Inferior parietal cortex (tissue), 1 donor: ENCODE measurements around the gene MMP15.
"Not testable (repeated sequence)": the region's sequence is repeated elsewhere in the genome, so short reads cannot be mapped to it uniquely, and the experiment has no call there.

Experiments
- DNase-seq: peaks from one replicate; pipeline ENCODE4 v3.0.0-alpha.2; 2016; ENCODE audit errors: extremely low spot score

The MMP15 gene

GRCh38 chr16:57996406-57997175 is 29.0 kb upstream of the MMP15 start:
- DNase-seq = no peak

- DNase-seq = no peak
These were observed 28.4 kb upstream of the MMP15 start for GRCh38 chr16:57997176-57997527.

DNA sequence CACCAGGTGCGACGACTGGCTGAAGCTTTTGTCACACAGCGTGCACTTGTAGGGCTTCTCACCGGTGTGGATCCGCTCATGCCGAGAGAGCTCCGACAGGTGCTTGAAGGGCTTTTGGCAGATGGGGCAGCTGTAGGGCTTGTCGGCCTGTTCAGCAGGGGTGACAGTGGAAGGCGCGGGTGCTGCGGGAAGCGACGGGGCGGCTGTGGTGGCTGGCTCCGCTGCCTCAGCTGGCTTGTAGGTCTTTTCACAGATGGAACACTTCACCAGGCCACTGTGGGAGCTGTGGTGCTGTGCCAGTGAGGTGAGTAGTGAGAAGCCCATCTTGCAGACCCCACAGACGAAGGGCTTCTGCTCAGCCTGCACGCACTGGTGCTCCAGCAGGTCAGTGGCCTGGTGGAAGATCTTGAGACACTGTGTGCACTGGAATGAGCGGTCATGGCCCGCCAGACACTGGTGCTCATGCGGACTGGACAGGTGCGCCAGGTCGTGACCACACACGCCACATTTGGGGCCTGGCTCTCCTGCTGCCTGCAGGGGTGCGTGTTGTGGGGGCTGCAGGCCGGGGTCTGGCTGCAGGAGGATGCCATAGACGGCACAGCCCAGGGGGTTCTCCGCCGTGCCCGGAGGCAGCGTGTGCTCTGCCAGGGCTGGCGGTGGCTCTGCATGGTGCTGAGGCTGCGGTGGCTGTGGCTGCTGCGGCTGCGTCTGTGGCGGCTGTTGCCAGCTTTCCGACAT is 27.9 kb upstream of the MMP15 start:
- DNase-seq = no peak

DNA sequence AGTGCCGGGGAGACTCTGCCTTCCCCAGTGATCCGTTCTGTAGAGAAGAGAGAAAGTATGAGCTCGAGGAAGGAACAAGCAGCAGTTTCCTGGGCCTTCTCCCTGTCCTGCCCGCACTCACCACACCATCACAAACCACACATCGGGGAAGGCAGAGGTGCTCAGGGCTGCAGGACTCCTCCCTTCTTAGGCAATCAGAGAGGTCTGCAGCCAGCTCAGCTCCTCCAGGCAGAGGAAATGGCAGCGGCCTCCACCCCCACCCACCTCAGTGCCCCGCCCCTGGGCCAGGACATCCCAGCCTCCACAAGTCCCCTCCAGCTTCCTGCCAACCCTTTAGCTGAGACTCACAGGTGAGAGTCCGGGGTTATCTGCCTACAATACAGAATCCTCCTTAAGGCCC is 27.1 kb upstream of the MMP15 start:
- no peak for DNase-seq

GRCh38 chr16:57998992-57999365 is 26.6 kb upstream of the MMP15 start:
- no peak for DNase-seq

DNA sequence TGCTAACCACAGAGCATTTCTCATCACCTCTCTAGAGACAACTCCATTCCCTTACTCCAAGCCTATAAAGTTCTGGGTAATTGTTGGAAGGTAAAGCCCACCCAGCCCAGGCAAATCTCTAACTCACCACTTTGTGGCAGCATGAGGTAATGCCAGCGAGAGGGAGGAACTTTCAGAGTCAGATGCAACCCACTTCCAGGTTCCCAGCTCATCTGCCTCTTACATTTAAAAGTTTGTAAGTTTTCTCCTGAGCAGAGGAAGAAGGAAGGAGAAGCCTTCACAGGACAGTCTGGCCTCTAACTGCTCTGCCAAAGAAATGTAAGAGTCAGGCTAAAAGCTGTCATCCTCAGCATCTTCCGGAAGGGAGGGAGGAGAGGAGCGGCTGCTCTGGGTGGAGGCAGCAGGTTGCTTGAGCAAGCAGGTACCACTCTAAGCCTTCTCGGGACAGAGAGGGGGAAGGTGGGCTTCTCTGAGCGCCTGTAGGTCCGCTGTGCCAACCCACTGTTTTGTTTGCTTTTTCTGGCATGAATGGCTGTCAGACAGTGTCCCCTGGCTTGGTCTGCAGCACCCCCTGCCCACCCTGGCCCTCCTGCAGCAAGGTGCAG is 26.1 kb upstream of the MMP15 start:
- no peak for DNase-seq

- no peak for DNase-seq
These were observed 25.4 kb upstream of the MMP15 start, which contains the start of gene ZNF319 for GRCh38 chr16:57999971-58000705. ZNF319 (minus strand) TSS chr16:58000672; CDS start chr16:57998265, 2,407 bp downstream.

- peak; percentile 86 for DNase-seq
These were observed 24.6 kb upstream of the MMP15 start, which contains the start of gene USB1 for GRCh38 chr16:58000706-58001676. USB1 (plus strand) TSS chr16:58001407; CDS start chr16:58001484, 77 bp downstream.

- DNase-seq = no peak
These were observed 23.7 kb upstream of the MMP15 start for GRCh38 chr16:58001781-58002415.

- no peak for DNase-seq
These were observed 23.1 kb upstream of the MMP15 start for GRCh38 chr16:58002416-58002800.

GRCh38 chr16:58002936-58003335 is 22.6 kb upstream of the MMP15 start:
- no peak for DNase-seq

GRCh38 chr16:58004736-58005135 is 20.8 kb upstream of the MMP15 start:
- not testable (repeated sequence) for DNase-seq

DNA sequence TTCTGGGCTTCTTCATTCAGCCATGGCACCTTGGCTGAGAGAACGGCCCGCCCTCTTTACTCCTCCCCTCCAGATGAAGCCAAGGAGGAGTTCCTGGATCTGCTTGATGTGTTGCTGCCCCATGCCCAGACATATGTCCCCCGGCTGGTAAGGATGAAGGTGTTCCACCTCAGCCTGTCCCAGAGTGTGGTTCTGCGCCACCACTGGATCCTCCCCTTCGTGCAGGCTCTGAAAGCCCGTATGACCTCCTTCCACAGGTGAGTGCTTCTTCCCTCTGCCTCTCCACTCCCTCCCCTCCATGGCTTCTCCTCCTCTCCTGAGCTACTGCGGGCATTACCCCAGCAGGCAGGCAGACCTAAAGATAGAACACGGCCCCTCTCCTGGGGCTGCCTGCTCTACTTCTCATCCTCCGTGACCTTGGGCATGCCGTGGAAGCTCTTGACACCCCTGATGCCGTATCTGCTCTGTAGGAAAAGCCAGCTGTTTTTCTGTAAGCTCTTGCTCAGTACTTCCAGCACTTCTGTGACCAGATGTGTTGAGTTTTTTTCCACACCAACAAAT is 15.6 kb upstream of the MMP15 start:
- DNase-seq = no peak

DNA sequence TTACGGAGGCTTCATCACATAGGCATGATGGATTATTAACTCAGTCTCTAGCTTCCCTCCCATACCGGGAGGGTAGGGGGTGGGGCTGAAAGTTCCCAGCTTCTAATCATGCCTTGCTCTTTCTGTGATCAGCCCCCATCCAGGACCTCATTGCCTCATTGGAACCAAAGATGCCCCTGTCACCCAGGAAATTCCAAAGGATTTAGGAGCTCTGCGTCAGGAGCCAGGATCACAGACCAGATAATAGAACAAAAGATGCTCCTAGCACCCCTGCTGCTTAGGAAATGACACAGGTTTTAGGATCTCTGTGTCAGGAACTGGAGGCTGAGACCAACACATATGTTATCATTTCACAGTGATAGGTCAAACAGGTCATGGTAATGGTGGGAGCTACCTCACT is 14.7 kb upstream of the MMP15 start:
- DNase-seq = no peak

DNA sequence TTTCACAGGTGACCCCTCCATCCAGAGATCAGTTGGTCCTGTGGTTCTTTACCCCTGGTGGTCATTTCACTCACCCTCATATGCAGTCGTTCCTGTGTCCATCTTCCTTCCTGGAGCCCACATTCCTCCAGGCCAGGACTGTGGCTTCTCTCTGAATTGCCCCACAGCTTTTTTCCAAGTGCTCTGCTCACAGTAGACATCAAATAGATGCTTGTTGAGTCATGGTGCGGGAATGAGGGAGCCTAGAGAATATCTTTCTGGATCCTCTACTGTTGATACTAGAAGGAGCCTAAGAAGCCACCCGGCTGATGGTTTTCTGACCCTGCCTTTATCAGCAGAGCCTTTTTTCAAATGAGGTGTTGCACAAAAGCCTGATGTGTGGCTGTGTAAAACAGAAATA is 13.9 kb upstream of the MMP15 start:
- no peak for DNase-seq

GRCh38 chr16:58012481-58012880 is 13.1 kb upstream of the MMP15 start:
- DNase-seq = no peak

DNA sequence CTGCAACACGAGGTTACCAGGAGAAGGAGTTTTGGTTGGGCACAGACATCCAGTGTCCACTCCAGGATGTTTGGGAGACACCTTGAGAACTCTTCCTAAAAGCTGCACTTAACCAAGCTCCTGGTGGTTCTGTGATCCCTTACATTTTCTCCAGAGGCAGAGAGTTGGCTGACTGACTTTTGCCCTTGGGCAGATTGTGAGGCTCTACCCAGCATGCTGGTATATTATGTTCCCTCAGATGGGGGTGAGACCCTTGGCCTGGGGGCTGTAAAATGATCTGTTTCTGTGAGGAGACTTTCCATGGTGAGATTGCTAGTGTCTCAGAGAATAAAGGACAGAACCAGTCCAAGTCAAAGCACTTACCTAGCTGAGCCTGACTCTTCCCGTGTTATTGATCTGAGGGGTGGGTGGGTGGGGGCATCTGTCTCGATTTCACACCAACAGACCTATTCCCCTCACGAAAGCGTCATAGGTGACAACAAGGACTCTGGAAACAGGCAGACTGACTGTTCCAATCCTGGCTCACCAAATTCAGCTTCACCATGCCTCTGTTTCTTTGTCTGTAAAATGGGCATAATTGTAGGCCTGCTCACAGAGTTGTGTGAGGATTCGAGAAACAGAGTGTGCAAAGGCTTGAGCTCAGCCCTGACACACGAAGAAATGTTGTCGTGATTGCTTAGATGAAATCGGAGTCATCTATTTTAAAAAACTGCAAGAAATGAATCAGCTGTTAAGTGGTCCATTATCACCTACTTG is 12.2 kb upstream of the MMP15 start:
- no peak for DNase-seq

DNA sequence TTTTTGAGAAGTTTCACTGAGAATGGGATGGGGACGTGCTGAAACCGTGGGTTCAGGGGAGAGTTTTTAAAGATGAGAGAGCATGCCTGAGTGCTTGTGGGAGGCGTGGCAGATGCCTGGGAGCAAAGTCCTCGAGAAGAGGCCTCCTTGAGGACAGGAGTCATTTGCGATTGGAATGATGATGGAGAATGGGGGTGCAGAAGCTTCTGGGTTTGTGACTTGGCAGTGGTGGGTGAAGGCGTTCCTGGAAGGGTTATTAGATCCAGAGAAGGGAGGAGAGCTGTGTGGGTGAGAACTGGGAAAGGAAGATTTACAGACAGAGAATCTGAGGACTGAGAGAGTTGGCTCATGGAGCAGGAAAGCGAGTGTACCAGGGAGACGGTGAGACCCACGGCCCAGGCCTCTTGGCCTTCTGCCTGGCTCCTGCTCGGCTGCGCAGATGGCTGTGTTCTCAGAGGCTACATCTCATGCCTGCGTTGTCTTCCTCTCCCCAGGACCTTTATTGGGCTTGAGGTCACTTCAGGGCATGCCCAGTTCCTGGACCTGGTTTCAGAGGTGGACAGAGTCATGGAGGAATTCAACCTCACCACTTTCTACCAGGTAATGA is 8.6 kb upstream of the MMP15 start:
- DNase-seq = no peak

DNA sequence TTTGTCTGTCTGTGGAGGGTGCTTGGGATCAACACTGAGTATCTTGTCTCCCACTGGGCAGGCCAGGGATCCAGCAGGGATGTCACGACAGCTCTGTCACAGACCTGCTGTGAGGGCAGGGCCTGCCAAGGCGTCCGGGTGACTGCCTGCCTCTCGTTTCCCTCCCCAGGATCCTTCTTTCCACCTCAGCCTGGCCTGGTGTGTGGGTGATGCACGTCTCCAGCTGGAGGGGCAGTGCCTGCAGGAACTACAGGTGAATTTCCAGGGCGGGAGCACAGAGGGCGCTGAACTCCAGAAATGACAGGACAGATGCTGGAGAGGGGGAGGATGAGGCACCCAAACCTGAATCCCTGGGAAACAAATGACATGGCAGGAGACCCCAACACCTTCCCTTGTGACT is 6.8 kb upstream of the MMP15 start:
- no peak for DNase-seq
